ENCODE data around the gene CACNA1H.
A peak's percentile ranks its signal among the peaks of the same experiment; 100 is the strongest.

The CACNA1H gene

DNA sequence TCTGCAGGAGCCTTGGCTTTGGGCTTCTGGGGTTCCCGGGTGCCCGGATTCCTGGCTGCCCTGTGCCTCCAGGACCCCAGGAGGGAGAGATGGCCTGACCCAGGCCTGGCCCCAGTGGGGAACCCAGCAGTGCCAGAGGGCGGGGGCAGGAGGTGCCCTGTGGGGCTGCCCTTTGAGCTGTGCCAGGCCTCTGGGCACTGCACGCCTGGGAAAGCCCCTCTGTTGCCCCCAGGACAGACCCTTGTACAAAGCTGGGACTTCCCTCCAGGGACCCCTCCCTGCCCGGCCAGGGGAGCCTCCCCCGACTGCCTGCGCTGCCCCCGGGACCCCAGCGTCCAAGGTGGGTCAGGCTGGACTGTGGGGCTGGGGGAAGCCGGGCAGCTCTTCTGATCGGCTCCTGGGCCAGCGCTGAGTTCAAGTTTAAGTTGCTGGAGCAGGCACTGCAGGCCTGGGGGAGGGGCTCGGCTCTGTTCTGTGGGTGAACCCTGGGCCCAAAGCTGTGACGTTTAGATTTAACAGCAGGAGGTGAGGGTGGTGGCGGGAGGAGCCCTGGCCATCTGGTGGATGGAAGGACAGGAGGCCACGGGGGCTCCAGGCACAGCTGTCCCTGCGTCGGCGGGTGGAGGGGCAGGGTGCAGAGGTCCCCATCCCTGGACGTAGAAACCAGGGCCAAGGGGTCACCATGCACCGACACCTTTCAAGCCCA is 29.2 kb upstream of the CACNA1H start:
- DNase-seq, result no peak

- DNase-seq, result no peak
These were observed 28.6 kb upstream of the CACNA1H start for GRCh38 chr16:1124291-1124690.

GRCh38 chr16:1124795-1125194 is 28.1 kb upstream of the CACNA1H start:
- no peak for DNase-seq

DNA sequence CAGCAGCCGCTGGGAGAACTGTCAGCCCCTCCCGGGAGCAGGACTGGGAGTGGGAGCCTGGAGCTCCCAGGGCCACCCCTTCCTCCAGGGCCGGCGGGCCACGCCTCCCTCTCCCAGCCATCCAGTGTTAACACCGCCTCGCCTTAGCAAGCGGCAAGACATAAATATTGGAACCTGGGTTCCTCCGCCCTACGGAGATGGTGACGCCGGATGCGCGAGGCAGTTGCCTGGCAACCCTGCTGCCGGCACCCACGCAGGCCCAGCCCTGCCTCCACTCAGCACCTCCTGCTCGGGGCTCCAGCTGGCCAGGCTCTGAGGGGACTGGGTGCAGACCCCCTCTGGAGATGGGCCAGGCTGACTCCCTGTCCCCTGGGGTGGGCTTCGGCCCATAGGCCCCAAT is 27.4 kb upstream of the CACNA1H start:
- peak; percentile 59 for DNase-seq

DNA sequence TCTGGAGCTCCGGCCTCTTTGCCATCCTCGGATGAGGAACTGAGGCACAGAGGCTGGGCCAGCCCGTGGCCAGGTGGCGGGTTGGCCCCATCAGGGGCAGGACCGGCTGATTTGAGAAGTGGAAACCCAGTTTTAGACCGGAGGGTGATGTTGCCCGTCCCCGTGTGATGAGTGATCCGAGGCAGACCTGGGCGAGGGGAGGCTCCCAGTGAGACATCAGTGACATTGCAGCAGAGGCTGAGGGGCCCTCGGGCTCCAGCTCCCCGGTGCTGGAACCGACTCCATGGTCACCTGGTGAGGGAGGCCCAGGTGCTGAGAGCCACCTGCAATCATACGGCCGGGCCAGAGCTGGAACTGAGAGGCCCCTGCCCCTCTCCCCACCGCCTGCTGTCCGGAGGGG is 26.9 kb upstream of the CACNA1H start:
- no peak for DNase-seq

DNA sequence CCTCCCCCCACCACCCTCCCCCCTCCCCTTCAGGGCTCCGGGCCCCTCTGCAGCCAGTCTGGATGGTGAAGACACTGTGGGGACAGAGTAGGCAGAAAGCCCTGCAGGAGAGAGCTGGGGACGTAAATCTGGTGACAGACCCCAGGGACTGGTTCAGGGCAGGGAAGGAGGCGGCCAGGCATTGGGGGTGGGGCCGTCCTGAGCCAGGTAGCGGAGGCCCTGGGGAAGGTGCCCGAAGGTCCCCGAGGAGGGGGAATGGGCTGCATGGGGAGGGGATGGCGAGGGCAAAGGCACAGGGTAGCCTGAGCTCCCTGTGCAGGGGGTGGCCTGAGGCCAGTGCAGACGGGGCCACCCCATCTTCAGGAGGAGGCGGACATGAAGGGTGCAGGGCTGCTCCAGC is 26.3 kb upstream of the CACNA1H start:
- DNase-seq, result no peak

GRCh38 chr16:1127101-1127500 is 25.8 kb upstream of the CACNA1H start:
- no peak for DNase-seq

GRCh38 chr16:1127971-1128715 is 24.8 kb upstream of the CACNA1H start:
- no peak for DNase-seq

GRCh38 chr16:1129106-1129960 is 23.6 kb upstream of the CACNA1H start:
- DNase-seq, result no peak

GRCh38 chr16:1130382-1130781 is 22.5 kb upstream of the CACNA1H start:
- no peak for DNase-seq

DNA sequence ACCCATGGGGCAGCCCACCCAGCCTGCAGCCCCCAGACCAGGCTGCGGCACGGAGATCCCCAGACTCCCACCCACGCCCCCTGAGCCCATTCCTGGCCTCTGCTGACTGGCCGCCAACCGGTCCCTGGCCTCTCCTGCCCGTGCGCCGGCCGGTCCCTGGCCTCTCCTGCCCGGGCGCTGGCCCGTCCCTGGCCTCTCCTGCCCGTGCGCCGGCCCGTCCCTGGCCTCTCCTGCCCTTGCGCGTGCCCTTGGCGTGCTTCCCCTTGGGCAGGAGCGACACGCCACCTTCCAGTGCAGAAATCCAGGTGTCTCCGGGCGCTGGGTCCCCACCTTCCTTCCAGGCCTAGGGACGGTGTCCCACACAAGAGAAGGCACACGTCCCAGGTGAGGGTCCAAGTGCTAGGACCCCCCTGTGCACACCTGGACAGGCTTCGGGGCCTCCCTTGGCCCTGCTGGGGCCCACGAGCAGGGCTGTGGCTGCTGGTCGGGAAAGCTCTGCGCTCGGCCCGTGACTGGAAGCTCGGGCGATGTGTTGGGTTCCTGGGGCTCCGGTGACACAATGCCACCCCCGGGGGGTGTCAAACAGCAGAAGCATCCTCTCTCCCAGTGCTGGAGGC is 21.4 kb upstream of the CACNA1H start:
- DNase-seq, result no peak

DNA sequence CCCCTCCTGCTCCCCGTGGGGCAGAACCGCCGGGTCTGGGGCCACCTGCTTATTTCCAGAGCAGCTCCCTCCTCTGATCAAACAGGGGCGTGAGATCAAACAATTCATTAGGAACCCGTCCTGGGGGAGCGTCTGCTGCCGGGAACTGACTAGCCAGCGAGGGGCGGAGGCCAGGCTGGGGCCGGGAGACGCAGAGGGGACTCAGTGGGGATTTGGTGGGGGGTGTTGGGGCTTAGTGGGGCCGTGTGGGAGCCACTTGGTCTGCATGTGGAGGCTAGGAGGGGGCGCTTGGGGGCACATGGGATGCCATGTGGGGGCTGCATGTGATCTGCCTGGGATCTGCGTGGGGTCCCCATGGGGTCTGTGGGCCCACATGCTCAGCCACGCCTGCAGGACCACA is 20.5 kb upstream of the CACNA1H start:
- no peak for DNase-seq

DNA sequence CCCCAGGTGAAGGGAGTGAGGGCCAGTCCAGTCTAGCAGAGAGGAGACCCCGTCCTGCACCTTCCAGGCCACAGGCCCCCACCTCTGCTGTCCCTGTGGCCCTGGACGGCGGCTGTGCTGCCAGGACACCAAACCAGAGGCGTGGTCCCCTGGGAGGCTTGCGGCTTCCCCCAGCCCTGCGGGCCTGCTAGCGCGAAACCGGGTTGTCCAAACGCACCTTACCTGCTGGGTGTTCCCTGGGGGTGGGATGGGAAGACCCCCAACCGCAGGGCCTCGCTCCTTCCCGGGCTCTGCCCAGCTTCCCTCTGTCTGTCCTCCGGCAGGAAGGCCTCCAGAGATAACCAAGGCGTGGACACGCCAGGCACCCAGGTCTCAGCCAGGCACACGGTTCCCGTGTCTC is 19.6 kb upstream of the CACNA1H start:
- DNase-seq, result no peak

DNA sequence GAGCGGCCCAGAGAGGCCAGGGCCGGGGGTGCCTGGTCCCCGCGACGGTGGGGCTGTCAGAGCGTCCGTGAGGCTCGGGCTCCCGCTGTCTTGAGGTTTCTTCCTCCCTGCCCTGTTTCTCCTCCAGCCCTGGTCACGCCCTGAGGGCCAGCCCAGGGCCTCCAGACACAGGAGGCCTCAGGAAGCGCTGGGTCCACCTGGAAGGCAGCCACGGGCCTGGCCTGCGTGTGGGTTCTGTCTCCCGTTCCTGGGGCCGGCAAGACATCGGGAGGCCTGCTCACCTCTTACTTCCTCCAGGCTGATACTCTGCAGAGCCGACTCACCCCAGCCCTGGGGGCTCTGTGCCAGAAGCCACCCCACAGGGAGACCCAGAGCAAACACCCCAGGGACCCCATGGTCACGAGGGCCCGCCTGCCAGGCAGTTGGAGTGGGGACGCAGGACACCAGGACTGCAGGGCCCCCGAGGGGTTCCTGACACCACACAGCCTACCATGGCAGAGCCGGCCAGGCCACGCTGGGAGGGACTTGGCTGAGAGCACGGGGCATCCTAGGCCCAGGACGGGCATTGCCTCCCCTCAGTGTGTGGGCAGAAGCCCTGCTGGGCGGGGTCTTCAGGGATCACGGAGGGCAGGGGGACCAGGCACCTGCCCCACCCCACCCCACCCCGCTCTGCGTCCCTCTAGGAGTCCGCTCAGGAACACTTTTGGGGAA is 18.9 kb upstream of the CACNA1H start:
- no peak for DNase-seq

DNA sequence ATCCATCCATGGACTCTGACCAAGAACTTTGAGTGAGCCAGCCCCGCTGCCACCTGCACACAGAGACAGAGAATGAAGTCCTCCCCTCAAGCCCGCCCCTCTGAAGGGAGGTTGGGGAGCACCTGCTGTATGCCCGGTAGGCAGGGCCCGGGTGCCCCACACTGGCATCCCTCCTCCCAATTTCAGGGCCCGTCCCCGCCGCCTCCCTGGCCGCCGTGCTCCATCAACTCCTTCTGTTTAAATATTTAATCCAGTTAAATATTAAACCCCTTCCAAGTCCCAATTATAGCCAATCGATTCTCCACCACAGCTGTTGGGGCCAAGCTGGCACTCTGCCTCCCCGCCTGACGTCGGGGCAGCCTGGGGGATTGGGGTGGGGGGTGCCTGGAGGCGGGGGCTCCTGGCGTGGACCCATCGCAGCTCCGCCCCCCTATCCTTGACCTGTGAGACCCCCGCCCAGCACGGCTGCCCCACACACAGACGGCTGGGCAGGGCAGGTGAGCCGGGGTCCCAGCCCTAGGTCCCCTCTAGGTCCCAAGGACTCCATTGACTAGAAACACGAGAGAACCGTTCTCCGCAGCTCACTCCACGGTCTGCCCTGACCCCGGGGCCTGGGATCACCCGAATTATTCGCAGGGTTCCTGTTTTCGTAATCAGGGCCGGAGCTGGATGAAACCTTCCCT is 18.0 kb upstream of the CACNA1H start:
- no peak for DNase-seq

DNA sequence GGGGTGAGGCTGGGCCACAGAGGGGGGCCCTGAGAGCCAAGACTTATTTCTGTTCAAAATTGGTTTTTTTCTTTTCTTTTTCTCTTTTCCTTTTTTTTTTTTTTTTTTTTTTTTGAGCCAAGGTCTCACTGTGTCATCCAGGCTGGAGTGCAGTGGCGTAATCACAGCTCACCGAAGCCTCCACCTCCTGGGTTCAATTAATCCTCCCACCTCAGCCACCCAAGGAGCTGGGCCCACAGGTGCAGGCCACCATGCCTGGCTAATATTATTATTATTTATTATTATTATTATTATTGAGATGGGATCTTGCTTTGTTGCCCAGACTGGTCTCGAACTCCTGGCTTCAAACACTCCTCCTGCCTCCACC is 17.5 kb upstream of the CACNA1H start:
- DNase-seq, result no peak

GRCh38 chr16:1137604-1138003 is 15.3 kb upstream of the CACNA1H start:
- DNase-seq, result no peak

- DNase-seq, result no peak
These were observed 12.2 kb upstream of the CACNA1H start for GRCh38 chr16:1140582-1141162.

DNA sequence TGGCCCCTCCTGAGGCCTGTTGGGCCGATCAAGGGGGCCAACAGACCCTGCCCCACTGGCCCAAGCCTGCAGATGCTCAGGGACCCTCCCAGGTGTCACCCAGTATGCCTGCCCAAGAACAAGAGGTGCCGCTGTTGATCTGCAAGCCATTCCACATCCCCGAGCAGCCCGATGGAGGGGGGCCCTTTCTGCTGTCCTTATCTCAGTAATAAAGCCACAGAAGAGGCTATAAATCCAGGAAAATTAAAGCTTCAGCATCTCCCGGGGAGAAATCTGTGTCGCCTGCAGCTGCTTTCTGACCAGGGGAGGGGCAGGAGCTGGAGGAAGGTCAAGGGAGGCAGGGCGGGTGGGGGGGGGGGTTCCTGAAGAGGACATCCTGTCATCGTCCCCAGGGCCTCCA is 11.7 kb upstream of the CACNA1H start:
- no peak for DNase-seq

DNA sequence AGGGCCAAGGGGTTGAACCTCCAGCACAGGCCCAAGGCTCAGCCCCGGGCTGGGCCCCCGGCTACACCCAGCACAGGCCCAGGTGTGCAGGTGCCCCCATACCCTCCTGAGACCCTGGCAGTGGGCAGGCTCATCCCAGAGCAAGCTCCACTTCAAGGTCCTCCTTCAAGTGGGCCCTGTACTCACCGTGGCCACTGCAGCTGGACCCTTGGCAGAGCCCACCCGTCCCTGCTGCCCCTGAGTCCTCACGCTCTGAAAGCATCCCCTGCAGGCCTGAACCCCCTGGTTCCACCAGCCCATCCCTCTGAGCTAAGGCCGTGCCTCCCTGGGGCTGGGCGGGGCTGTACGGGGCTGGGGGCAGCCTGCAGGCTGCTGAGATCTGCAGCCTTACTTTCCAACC is 11.2 kb upstream of the CACNA1H start:
- no peak for DNase-seq

DNA sequence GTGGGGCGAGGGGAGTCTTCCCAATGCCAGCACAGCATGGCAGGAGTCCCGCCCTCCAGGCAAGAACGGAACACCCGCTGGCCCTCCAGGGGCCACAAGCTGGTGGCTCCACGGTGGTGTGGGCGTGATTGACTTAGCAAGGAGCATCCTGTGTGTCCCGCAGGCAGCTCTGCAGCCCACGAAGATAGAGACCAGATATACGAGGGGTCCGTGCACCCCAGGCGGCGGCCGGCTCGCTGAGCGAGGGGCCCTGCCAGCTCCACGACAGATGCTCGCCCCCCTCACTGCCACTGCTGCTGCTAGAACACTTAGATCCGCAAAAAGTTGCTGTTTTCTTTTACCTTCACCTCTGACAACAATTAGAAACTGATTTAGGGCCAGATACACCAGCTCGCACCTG is 10.0 kb upstream of the CACNA1H start:
- no peak for DNase-seq

Data from activated CD4-positive, alpha-beta T cell treated with anti-CD3 and anti-CD28 coated beads for 48 hours (primary cell).